ENCODE data around the gene DNAJC5.

Gene DNAJC5

DNA sequence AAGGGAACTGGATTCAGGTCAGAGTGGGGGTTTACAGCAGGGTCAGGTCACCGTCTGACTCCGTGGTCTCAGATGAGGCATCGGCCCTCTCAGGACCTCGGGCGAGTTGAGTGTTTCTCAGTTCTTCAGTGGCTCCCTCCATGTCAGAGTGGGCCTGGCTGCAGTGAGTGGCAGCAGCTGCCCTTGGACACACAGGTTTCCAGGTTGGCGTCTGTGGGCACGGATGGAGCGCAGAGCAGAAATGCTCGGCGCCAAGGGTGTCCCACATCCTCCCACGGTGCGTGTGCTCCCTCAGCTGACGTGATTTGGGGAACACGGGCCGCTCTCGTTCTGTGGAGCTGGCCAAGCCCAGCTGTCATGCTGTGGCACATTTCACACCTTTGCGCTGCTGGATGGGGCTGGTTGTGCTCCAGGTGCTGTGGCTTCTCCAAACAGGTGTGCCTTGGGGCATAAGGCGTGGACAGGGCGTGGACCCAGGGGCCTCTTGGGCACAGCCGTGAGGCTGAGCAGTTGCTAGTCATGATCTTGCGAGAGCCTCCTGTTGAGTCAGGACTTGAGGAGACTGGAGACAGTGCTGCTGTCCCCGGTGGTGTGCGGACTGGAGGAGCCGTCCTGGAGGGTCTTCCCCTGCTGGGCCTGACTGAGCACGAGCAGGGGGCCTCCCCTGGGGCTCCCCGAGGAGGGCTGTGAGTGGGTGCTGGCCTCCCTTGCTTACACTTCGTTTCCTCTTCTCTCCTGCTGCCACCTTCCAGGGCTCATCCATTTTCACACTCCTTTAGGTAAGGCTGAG lies 9.5 kb upstream of the DNAJC5 start:
- DNase-seq: no peak

DNA sequence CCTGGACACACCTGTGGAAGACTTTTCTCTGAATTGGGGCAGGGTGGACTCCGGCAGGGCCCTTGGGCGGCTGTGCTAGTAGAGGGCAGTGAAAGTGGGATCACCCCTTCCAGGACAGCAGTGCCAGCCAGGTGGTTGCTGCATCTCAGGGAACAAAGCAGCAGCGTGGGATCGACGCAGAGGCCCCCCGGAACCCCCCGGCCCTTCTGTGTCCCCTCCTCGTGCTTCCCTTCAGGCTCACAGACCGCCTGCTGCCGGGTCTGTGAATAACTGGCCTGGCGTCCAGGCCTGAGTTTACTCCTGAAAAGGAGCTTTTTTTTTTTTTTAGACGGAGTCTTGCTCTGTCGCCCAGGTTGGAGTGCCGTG lies 8.9 kb upstream of the DNAJC5 start:
- DNase-seq: no peak

- no peak for DNase-seq
Measured at GRCh38 chr20:63886921-63887320, 8.0 kb upstream of the DNAJC5 start.

GRCh38 chr20:63889241-63890200 lies 5.4 kb upstream of the DNAJC5 start:
- DNase-seq: no peak

- no peak for DNase-seq
Measured at GRCh38 chr20:63890201-63890576, 4.7 kb upstream of the DNAJC5 start.

DNA sequence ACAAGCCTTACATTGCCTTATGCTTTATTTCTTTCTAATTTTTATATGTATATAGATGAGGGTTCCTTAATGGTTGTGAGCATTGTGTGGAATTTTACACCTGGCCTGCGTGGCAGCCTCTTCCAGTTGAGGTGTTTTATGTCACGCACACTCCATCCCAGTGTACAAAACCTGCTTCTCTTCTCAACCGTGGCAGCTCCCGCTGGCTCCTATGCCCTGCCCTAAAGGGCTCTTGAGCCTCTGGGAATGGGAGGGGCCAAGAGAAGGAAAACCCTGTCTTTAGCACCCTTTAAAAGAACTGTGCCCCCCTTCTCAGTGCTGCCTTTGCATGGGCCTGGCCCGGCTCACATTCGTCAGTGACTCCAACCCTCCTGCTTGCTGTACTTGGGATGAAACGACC lies 4.3 kb upstream of the DNAJC5 start:
- DNase-seq: no peak

GRCh38 chr20:63891061-63892002 lies 3.6 kb upstream of the DNAJC5 start:
- no peak for DNase-seq

DNA sequence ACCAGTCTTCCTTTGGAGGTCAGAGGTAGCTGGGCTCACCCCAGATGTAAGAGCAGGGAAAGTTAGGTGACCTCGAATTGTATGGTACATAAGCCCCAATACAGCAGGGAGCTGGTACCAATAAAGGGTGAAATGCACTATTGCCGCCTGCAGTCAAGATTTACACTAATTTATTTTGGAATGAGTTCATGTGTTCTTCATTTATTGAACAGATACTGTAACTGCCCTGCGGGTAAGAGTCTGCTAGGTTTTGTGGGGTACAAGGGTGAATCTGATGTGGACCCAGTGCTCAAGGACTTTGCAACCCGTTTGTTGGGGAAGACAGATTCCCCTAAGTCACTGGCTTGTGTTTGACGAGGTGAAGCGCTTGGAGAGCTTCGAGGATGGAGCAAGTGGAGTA lies 2.5 kb upstream of the DNAJC5 start:
- DNase-seq: no peak

- DNase-seq: peak; percentile 9
Measured at GRCh38 chr20:63893999-63894357, 948 bp upstream of the DNAJC5 start.

DNA sequence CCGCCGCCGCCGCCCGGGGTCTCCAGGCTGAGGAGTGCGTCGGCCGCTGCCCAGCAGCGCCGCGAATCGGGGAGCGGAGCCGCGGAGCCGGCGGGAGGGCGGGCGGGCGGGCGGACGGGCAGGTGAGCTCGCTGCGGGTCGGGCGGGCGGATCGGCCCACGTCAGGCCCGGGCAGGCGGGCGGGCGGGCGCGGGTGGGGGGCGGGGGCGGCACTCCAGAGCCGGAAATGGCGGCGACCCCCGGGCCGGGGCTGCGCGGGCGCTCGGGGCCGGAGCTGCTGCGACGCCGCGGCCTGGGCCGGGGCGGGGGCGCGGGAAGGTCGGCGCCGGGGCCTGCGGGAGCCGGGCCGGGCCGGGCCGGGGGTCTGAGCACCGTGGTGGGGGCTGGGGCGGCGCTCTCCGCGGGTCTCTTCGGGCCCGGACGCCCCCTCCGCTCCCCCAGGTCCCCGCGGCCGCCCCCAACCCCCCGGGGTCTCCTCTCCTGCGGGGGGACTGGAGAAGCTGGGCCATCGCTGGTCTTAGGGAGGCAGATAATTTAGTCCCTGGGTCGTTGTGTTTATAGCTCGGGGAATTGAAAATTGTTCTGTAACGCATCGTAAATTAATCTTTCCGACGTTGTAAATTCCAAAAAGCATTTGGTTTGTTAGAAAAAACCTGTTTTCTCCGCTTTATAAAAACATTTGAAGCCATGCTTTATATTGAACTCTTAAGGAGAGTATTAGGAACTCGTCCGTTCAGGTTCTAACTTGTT lies 451 bp downstream of the DNAJC5 start:
- DNase-seq: no peak

GRCh38 chr20:63895952-63896263 lies 982 bp downstream of the DNAJC5 start:
- DNase-seq: peak; percentile 15

- DNase-seq: peak; percentile 77
Measured at GRCh38 chr20:63896264-63897105, 1.6 kb downstream of the DNAJC5 start.

DNA sequence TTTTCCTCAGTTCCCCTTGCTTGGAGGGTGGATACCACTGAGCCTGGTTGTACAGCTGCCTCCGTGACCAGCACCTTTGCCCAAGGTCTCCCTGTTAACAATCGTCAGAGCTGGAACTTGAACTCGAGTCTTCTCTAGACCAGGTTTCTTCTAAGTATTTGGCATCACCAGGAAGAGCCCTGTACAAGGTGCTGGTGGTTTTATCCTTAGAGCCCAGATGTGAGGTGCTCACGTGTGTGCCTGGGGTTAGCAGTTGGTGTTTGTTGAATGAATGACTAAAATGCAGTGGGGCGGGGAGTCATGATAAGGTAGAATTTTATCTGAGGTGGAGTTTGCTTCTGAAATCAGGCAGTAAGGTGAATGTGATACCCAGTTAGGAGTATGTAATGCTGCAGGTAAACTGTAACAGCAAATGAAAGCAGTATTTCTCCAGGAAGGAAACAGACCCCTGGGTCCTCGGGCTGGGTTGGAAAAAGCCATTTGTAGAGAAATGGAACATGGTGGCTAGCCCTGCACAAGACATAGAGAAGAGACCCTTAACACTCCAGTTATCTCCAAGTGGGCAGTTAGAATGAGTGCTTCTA lies 3.1 kb downstream of the DNAJC5 start:
- no peak for DNase-seq

DNA sequence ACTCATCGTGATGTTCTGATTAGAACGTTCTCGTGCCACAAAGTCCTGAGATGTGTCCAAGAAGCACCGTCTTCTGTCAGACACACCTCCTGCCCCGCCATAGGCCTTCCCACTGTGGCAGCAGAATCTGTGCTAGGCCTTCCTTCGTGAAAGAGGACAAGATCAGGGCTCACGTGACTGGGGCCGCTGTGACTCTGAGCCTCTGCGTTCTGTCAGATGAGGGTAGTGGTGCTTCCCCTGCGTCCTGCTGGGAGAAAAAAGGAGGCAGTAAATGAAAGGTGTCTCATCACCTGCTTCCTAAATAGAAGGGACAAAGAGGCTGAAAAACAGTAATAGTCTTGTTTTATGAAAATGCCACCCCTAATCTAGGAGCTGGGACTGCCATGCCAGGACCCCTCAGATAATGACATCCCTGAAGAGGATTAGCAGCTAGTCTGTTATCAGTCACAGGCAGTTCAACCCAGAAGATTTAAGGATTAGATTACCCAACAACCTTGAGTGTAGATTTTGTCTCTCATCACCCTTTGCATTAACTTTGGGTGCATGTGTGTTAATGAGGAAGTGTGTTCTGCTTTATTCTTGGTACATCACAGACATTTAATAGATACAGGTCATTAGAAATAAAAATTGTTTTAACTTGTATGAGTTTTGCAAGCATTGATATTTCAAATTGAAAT lies 4.1 kb downstream of the DNAJC5 start:
- DNase-seq: no peak

- no peak for DNase-seq
Measured at GRCh38 chr20:63900413-63900812, 5.5 kb downstream of the DNAJC5 start.

- DNase-seq: no peak
Measured at GRCh38 chr20:63903796-63904561, 9.1 kb downstream of the DNAJC5 start.

GRCh38 chr20:63908008-63908682 lies 13.2 kb downstream of the DNAJC5 start:
- DNase-seq: no peak

GRCh38 chr20:63911176-63911575 lies 16.2 kb downstream of the DNAJC5 start:
- no peak for DNase-seq

DNA sequence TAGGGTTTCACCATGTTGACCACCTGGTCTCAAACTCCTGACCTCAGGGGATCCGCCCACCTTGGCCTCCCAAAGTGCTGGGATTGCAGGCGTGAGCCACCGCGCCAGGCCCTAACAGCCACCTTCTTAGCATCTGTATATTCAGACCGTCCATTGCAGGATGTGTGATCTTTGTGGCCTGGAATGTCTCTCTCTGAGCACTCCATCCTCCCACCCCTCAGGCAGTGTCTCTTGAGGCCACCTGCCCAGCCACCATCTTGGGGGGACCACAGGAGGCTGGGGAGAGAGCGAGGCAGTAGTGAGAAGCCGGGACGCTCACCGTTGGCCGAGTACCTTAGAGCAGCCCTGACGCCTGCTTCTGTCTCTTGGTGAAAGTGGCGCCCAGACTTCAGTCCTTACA lies 18.8 kb downstream of the DNAJC5 start:
- DNase-seq: no peak

All from RPMI8226 (cell line).